OCI-LY1 (cell line): ENCODE data around the gene CD4.

Source experiments
- H2AFZ ChIP-seq: fragments of 200-600 bp; sonication (generic), shearing (Covaris generic); 2 replicates; pipeline ENCODE4 v1.6.0; 2014; ENCODE audit warnings: antibody characterized with exemption, mild to moderate bottlenecking, low read length
- H3F3A ChIP-seq: fragments of 200-600 bp; sonication (generic), shearing (Covaris generic); 2 replicates; pipeline ENCODE4 v1.6.0; 2014; ENCODE audit warnings: mild to moderate bottlenecking, antibody characterized with exemption, low read length, moderate library complexity; ENCODE audit not compliant: insufficient read depth
- H3K27ac ChIP-seq: fragments of 200-600 bp; sonication (generic); 2 replicates; pipeline ENCODE4 v1.5.1; 2014; ENCODE audit warnings: low read length, mixed run types, mild to moderate bottlenecking, low read depth; ENCODE audit not compliant: poor library complexity, severe bottlenecking
- H3K27me3 ChIP-seq: fragments of 200-600 bp; sonication (generic); 2 replicates; pipeline ENCODE4 v1.6.0; 2014; ENCODE audit warnings: antibody characterized with exemption, mild to moderate bottlenecking, low read length, moderate library complexity; ENCODE audit not compliant: insufficient read depth
- H3K36me3 ChIP-seq: fragments of 200-600 bp; sonication (generic); 2 replicates; pipeline ENCODE4 v1.6.1; 2014; ENCODE audit warnings: mild to moderate bottlenecking, antibody characterized with exemption, low read length, moderate library complexity, mixed read lengths; ENCODE audit not compliant: insufficient read depth
- H3K4me1 ChIP-seq: fragments of 200-600 bp; sonication (generic); 2 replicates; pipeline ENCODE4 v1.5.1; 2014; ENCODE audit warnings: mild to moderate bottlenecking, low read length, moderate library complexity; ENCODE audit not compliant: insufficient read depth, severe bottlenecking
- H3K4me2 ChIP-seq: fragments of 200-600 bp; sonication (generic), shearing (Covaris generic); 2 replicates; pipeline ENCODE4 v1.6.1; 2014; ENCODE audit warnings: low read length
- H3K4me3 ChIP-seq: fragments of 200-600 bp; sonication (generic); 2 replicates; pipeline ENCODE4 v1.5.1; 2014; ENCODE audit warnings: low read length, low read depth, mild to moderate bottlenecking, mixed read lengths; ENCODE audit not compliant: poor library complexity, severe bottlenecking
- H3K79me2 ChIP-seq: fragments of 200-600 bp; shearing (Covaris generic); 2 replicates; pipeline ENCODE4 v1.6.1; 2016; ENCODE audit warnings: mixed run types, low read length, mixed read lengths; ENCODE audit not compliant: insufficient read depth
- H3K9ac ChIP-seq: fragments of 200-600 bp; sonication (generic), shearing (Covaris generic); 2 replicates; pipeline ENCODE4 v1.6.1; 2014; ENCODE audit warnings: mild to moderate bottlenecking, low read length, mixed read lengths
- H3K9me2 ChIP-seq: fragments of 200-600 bp; sonication (generic), shearing (Covaris generic); 2 replicates; pipeline ENCODE4 v1.6.1; 2014; ENCODE audit warnings: low read depth, mild to moderate bottlenecking, low read length, mixed read lengths
- H3K9me3 ChIP-seq: fragments of 200-600 bp; shearing (Covaris generic); 2 replicates; pipeline ENCODE4 v1.6.1; 2014; ENCODE audit warnings: low read length, mixed read lengths
- H4K20me1 ChIP-seq: fragments of 200-600 bp; sonication (generic), shearing (Covaris generic); 2 replicates; pipeline ENCODE4 v1.6.0; 2016; ENCODE audit warnings: mild to moderate bottlenecking, low read length; ENCODE audit not compliant: insufficient read depth
- EZH2 ChIP-seq: fragments of 200-600 bp; sonication (generic), shearing (Covaris generic); IDR thresholded peaks from 2 replicates; pipeline ENCODE4 v1.8.0; 2017; ENCODE audit warnings: borderline replicate concordance, mixed run types, mild to moderate bottlenecking, antibody characterized with exemption, low read length, moderate library complexity, mixed read lengths
- TF ChIP-seq, protein P1 (sequence below): fragments of 200-600 bp; sonication (generic), shearing (Covaris generic); IDR thresholded peaks from 2 replicates; pipeline ENCODE4 v1.5.1; 2017; ENCODE audit warnings: mild to moderate bottlenecking, antibody characterized with exemption, low read length, moderate library complexity, mixed read lengths

Gene CD4

DNA sequence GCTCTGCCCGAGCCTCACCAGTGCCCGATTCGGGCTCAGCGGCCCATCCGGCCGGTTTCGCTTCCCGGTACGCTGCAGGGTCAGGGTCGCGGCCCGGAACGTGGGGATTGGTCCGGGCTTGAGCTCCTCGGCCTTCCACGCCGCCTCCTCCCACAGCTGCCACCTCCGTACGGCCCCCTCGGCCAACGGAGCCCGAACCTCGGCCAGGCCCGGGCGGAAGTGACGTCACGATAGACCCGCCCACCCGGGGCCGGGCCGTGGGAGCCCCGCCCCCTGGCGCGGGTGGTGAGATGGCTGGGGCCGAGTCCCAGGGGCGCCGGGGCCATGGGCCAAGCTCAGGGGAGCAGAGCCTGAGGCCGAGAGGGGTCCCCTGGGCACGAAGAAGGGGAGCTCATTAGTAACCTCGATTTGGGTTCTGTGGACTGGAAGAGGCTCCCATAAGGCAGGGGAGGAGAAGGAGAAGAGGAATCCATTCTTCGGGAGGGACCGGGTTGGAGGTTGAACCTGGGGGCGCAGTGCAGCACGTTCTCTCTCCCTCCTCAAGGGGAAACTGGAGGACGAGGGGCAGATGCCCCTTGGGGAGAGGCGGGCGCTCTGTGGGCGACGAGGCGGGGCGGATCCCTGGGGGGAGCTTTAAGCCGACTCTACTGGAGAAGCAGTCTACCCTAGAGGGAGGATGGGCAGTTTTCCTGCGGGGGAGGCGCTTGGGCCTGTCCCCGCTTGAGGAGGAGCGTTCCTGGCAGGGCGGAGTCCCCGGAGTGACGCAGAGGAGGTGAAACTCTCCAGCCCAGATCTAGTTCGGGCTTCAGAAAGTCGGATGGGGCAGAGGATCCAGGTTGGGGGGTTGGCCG, 36.2 kb upstream of the CD4 start, which contains the start of gene MLF2:
Gene MLF2 (minus strand): TSS at position 221 of the 851 bp plus-strand sequence. CDS start 807 bp downstream, outside the sequence.
- no peaks in the 10 kb centered on the region for H3K9me3 ChIP-seq
- H3K79me2 ChIP-seq = no peaks in the 10 kb centered on the region
- peak within 1 kb of the TSS; percentile 88 for H3K4me3 ChIP-seq
- peak within 1 kb of the TSS; percentile 90 for H3K9ac ChIP-seq
- no peaks in the 10 kb centered on the region for H3K9me2 ChIP-seq
- peaks cover 10% of the 10 kb centered on the region for H3K4me1 ChIP-seq
- no peaks in the 10 kb centered on the region for H3F3A ChIP-seq
- no peak within 1 kb of the TSS for H2AFZ ChIP-seq
- no peak for TF ChIP-seq EZH2
- TF ChIP-seq, protein P1, sequence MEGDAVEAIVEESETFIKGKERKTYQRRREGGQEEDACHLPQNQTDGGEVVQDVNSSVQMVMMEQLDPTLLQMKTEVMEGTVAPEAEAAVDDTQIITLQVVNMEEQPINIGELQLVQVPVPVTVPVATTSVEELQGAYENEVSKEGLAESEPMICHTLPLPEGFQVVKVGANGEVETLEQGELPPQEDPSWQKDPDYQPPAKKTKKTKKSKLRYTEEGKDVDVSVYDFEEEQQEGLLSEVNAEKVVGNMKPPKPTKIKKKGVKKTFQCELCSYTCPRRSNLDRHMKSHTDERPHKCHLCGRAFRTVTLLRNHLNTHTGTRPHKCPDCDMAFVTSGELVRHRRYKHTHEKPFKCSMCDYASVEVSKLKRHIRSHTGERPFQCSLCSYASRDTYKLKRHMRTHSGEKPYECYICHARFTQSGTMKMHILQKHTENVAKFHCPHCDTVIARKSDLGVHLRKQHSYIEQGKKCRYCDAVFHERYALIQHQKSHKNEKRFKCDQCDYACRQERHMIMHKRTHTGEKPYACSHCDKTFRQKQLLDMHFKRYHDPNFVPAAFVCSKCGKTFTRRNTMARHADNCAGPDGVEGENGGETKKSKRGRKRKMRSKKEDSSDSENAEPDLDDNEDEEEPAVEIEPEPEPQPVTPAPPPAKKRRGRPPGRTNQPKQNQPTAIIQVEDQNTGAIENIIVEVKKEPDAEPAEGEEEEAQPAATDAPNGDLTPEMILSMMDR = no peak; the same call in 1 of the 2 replicates
- no peaks in the 10 kb centered on the region for H4K20me1 ChIP-seq
- H3K27ac ChIP-seq = peak within 1 kb of the TSS; percentile 81
- H3K27me3 ChIP-seq = no peaks in the 10 kb centered on the region
- peak within 1 kb of the TSS; percentile 84 for H3K4me2 ChIP-seq
- H3K36me3 ChIP-seq = peaks cover 28% of the 10 kb centered on the region

GRCh38 chr12:6753772-6754356, 35.5 kb upstream of the CD4 start:
- H3K4me1 ChIP-seq = peaks cover 14% of the 10 kb centered on the region
- no peaks in the 10 kb centered on the region for H3K27me3 ChIP-seq
- no peaks in the 10 kb centered on the region for H3K9me3 ChIP-seq
- H3F3A ChIP-seq = no peaks in the 10 kb centered on the region
- peak overlapping the region; percentile 84 for H3K4me2 ChIP-seq
- H3K36me3 ChIP-seq = peaks cover 21% of the 10 kb centered on the region
- no peak overlapping the region for H3K9ac ChIP-seq
- TF ChIP-seq, protein P1 = peak; percentile 95; the same call in 1 of the 2 replicates
- TF ChIP-seq EZH2 = no peak
- H3K9me2 ChIP-seq = no peaks in the 10 kb centered on the region
- no peaks in the 10 kb centered on the region for H4K20me1 ChIP-seq
- no peak overlapping the region for H3K27ac ChIP-seq
- no peak overlapping the region for H3K4me3 ChIP-seq
- no peak overlapping the region for H2AFZ ChIP-seq
- H3K79me2 ChIP-seq = no peaks in the 10 kb centered on the region

- H3K27me3 ChIP-seq = no peaks in the 10 kb centered on the region
- H3K9ac ChIP-seq = no peak overlapping the region
- no peak overlapping the region for H3K4me2 ChIP-seq
- H3K79me2 ChIP-seq = no peaks in the 10 kb centered on the region
- H3K36me3 ChIP-seq = peaks cover 16% of the 10 kb centered on the region
- peaks cover 15% of the 10 kb centered on the region for H3K4me1 ChIP-seq
- no peaks in the 10 kb centered on the region for H3F3A ChIP-seq
- H3K27ac ChIP-seq = no peak overlapping the region
- TF ChIP-seq, protein P1 = no peak
- no peak for TF ChIP-seq EZH2
- no peak overlapping the region for H2AFZ ChIP-seq
- H3K4me3 ChIP-seq = no peak overlapping the region
- H3K9me3 ChIP-seq = no peaks in the 10 kb centered on the region
- no peaks in the 10 kb centered on the region for H4K20me1 ChIP-seq
- no peaks in the 10 kb centered on the region for H3K9me2 ChIP-seq
These were observed 34.9 kb upstream of the CD4 start for GRCh38 chr12:6754411-6754810.
